NB4 (cell line): ENCODE results near the gene GRID1.

Source experiments
- DNase-seq: peaks from one replicate; pipeline ENCODE4 v3.0.0; 2010; ENCODE audit warnings: low read depth
- H3K4me3 ChIP-seq: one replicate; pipeline ENCODE4 v1.5.1; 2011; ENCODE audit warnings: mild to moderate bottlenecking, low read depth, low read length, moderate library complexity
- MAX ChIP-seq: IDR thresholded peaks from 2 replicates; pipeline ENCODE4 v1.6.1; 2011; ENCODE audit warnings: low read depth, low read length
- MYC ChIP-seq: IDR thresholded peaks from 2 replicates; pipeline ENCODE4 v1.6.1; 2011; ENCODE audit warnings: low read depth, low read length
- POLR2A ChIP-seq: IDR thresholded peaks from 2 replicates; pipeline ENCODE4 v1.6.1; 2011; ENCODE audit warnings: mild to moderate bottlenecking; ENCODE audit not compliant: insufficient read length; ENCODE audit errors: extremely low read depth
- TF ChIP-seq, protein P1 (sequence below): IDR thresholded peaks from one replicate; pipeline ENCODE4 v1.5.1; 2012; ENCODE audit warnings: low read depth, low read length

GRID1 gene

GRCh38 chr10:86137561-86137960 lies 229.0 kb downstream of the GRID1 start:
- TF ChIP-seq MYC (no peak), MAX (no peak), POLR2A (no peak)
- TF ChIP-seq, protein P1, sequence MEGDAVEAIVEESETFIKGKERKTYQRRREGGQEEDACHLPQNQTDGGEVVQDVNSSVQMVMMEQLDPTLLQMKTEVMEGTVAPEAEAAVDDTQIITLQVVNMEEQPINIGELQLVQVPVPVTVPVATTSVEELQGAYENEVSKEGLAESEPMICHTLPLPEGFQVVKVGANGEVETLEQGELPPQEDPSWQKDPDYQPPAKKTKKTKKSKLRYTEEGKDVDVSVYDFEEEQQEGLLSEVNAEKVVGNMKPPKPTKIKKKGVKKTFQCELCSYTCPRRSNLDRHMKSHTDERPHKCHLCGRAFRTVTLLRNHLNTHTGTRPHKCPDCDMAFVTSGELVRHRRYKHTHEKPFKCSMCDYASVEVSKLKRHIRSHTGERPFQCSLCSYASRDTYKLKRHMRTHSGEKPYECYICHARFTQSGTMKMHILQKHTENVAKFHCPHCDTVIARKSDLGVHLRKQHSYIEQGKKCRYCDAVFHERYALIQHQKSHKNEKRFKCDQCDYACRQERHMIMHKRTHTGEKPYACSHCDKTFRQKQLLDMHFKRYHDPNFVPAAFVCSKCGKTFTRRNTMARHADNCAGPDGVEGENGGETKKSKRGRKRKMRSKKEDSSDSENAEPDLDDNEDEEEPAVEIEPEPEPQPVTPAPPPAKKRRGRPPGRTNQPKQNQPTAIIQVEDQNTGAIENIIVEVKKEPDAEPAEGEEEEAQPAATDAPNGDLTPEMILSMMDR = no peak
- DNase-seq = no peak
- H3K4me3 ChIP-seq = no peak overlapping the region

GRCh38 chr10:86136934-86137333 lies 229.7 kb downstream of the GRID1 start:
- no peak overlapping the region for H3K4me3 ChIP-seq

DNA sequence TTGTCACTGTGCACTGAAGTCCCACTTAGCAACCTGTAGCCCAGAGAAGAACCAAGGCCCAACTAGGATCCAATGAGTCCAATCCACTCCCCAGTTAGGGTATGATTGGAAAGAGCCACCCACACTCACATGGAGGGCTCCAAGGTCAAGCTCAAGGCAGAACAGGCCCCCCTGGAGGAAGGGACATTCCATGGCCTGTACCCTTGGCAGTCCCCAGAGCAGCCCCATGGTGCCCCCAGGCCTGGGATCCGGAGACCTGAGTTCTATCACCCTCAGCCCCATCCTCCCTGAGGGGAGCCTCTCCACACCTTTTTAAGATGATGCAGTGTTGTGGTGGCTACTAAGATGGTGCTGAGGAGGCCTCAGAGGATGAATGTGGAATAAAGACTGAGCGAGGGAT lies 231.4 kb downstream of the GRID1 start:
- no peak overlapping the region for H3K4me3 ChIP-seq
- no peak for TF ChIP-seq POLR2A
- no peak for TF ChIP-seq MYC
- no peak for TF ChIP-seq MAX
- TF ChIP-seq, protein P1 = no peak
- no peak for DNase-seq

More at GRCh38 chr10:86136934-86137333, 229.7 kb downstream of the GRID1 start:
- DNase-seq = no peak
- TF ChIP-seq POLR2A = no peak
- no peak for TF ChIP-seq MYC
- TF ChIP-seq MAX = no peak
- TF ChIP-seq, protein P1 = no peak

DNA sequence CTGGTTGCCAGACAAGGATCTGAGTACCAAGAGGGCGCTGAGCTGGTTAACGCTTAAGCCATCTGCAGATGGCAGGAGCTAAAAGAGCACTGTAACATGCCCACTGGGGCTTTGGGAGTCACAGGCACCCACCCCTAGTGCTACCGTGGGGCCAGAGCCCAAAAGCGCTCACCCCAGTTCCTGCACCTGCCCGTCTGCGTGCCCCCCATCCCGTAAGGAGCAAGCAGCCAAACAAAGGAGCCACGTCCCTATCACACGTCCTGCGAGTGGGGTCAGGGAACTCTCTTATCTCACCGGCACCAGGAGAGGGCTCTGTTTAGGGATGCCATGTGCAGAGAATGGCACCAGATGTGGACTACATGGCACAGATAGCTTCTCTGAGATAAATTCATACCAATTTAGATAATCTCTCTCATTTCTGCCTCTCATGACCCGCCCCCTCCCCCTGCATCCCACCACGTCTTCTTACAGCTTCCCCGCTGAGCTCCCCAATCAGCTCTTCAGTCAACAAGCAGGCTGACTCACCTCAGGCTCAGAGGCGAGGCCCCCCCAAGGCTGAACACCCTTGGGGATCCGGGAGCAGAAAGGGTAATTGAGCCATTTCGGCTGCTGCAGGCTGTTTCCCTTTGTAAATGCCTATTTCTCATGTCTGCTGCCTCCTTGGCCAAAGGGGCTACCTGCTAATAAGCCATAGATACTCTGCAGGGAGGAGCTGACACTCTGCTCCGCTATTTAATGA lies 235.7 kb downstream of the GRID1 start:
- DNase-seq = no peak
- TF ChIP-seq, protein P1 = no peak
- no peak for TF ChIP-seq MYC
- TF ChIP-seq POLR2A = no peak
- no peak for TF ChIP-seq MAX
- no peak overlapping the region for H3K4me3 ChIP-seq

DNA sequence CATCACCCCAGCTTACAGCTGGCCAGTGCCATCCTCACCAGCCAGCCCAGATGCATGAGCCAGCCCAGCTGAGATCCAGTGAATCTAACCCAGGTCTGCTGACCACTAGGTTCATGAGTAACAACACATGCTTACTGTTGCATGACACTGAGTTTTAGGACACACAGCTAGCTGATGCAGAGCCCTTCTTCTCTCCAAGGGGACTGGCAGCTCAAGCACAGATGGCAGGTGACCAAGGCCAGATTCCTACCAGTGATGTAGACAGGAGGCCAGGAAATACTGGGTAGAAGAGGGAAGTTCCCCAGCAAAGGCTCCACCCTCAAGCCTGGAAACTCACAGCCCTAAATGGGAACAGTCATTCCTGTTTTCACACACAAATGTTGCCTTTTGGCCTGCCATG lies 236.6 kb downstream of the GRID1 start:
- TF ChIP-seq MYC = no peak
- TF ChIP-seq, protein P1 = no peak
- TF ChIP-seq MAX = no peak
- no peak for TF ChIP-seq POLR2A
- H3K4me3 ChIP-seq = no peak overlapping the region
- no peak for DNase-seq

GRCh38 chr10:86128360-86128759 lies 238.2 kb downstream of the GRID1 start:
- TF ChIP-seq POLR2A (no peak), MYC (no peak), MAX (no peak)
- TF ChIP-seq, protein P1 = no peak
- no peak overlapping the region for H3K4me3 ChIP-seq
- no peak for DNase-seq
